Fibroblast of the conjunctiva (primary cell): ENCODE results near the gene MTMR11.
"Not testable (repeated sequence)": the region's sequence is repeated elsewhere in the genome, so short reads cannot be mapped to it uniquely, and the experiment has no call there.

Experiments
- DNase-seq: peaks from one replicate; pipeline ENCODE4 v3.0.0-alpha.2; 2010; ENCODE audit warnings: low read depth

MTMR11 gene

GRCh38 chr1:149936170-149936991 lies at the start of gene MTMR11:
MTMR11 (minus strand) TSS chr1:149936879; CDS start chr1:149936647, 232 bp downstream.
- no peak for DNase-seq

GRCh38 chr1:149979972-149980540 lies 43.4 kb upstream of the MTMR11 start:
- no peak for DNase-seq

GRCh38 chr1:149979245-149979971 lies 42.7 kb upstream of the MTMR11 start:
- DNase-seq: no peak

GRCh38 chr1:149978547-149979023 lies 41.9 kb upstream of the MTMR11 start:
- DNase-seq: no peak

GRCh38 chr1:149977345-149977744 lies 40.7 kb upstream of the MTMR11 start:
- DNase-seq: no peak

- no peak for DNase-seq
Measured at GRCh38 chr1:149972547-149972946, 35.9 kb upstream of the MTMR11 start.

GRCh38 chr1:149967646-149968045 lies 31.0 kb upstream of the MTMR11 start:
- DNase-seq: no peak

GRCh38 chr1:149967041-149967440 lies 30.4 kb upstream of the MTMR11 start:
- DNase-seq: no peak

GRCh38 chr1:149966405-149966804 lies 29.7 kb upstream of the MTMR11 start:
- DNase-seq: no peak

- DNase-seq: no peak
Measured at GRCh38 chr1:149965440-149965839, 28.8 kb upstream of the MTMR11 start.

- no peak for DNase-seq
Measured at GRCh38 chr1:149963358-149963757, 26.7 kb upstream of the MTMR11 start.

GRCh38 chr1:149962736-149963135 lies 26.1 kb upstream of the MTMR11 start:
- DNase-seq: no peak

- peak; percentile 72 for DNase-seq
Measured at GRCh38 chr1:149962039-149962647, 25.5 kb upstream of the MTMR11 start.

- not testable (repeated sequence) for DNase-seq
Measured at GRCh38 chr1:149957548-149957947, 20.9 kb upstream of the MTMR11 start.

GRCh38 chr1:149949911-149950310 lies 13.2 kb upstream of the MTMR11 start:
- DNase-seq: no peak

GRCh38 chr1:149945206-149945605 lies 8.5 kb upstream of the MTMR11 start:
- no peak for DNase-seq

- DNase-seq: no peak
Measured at GRCh38 chr1:149942885-149943284, 6.2 kb upstream of the MTMR11 start.

GRCh38 chr1:149942207-149942606 lies 5.5 kb upstream of the MTMR11 start:
- DNase-seq: no peak

GRCh38 chr1:149940427-149940826 lies 3.7 kb upstream of the MTMR11 start:
- DNase-seq: no peak

GRCh38 chr1:149938668-149939003 lies 2.0 kb upstream of the MTMR11 start:
- DNase-seq: not testable (repeated sequence)

GRCh38 chr1:149937759-149938158 lies 1.1 kb upstream of the MTMR11 start:
- no peak for DNase-seq

- DNase-seq: peak; percentile 48
Measured at GRCh38 chr1:149936992-149937705, 470 bp upstream of the MTMR11 start.
